K562 (cell line): ENCODE results near the gene NUP153. TPM values are rescaled to one million over a fixed set of nuclear protein-coding genes. Genes with fewer than 3 reads are reported as not detected.

ENCODE experiments used
- CREBBP ChIP-seq: IDR thresholded peaks from one replicate; pipeline ENCODE4 v1.6.1; 2012; ENCODE audit warnings: low read depth, mild to moderate bottlenecking, control low read depth, inconsistent platforms, low read length
- ESRRA ChIP-seq: fragments of 450-650 bp; IDR thresholded peaks from 2 replicates; pipeline ENCODE4 v1.6.1; 2014; ENCODE audit warnings: low read depth, mild to moderate bottlenecking, moderate library complexity, borderline replicate concordance
- JUND ChIP-seq, 2 experiments: IDR thresholded peaks; 2 replicates in 1 of 2; 3 replicates in 1 of 2; pipeline ENCODE4 v1.6.1; 2011; ENCODE audit warnings: borderline replicate concordance in 2 of 2, low read depth in 2 of 2, low read length in 2 of 2, improper control_type of control experiment in 1 of 2, missing biosample characterization in 1 of 2, missing genetic modification characterization in 1 of 2, missing genetic modification reagents in 1 of 2
- SMARCB1 ChIP-seq: IDR thresholded peaks from 2 replicates; pipeline ENCODE4 v1.6.1; 2011; ENCODE audit warnings: improper control_type of control experiment, low read depth; ENCODE audit not compliant: insufficient read length
- SMARCC2 ChIP-seq: fragments of 450-650 bp; IDR thresholded peaks from 2 replicates; pipeline ENCODE4 v1.6.1; 2017; ENCODE audit warnings: antibody characterized with exemption, moderate library complexity, mild to moderate bottlenecking, low read depth
- TBL1XR1 ChIP-seq, 2 experiments: IDR thresholded peaks; 2 replicates each; pipeline ENCODE4 v1.6.1; 2012; ENCODE audit warnings: improper control_type of control experiment in 2 of 2, low read length in 2 of 2, mild to moderate bottlenecking in 1 of 2
- TBP ChIP-seq: optimal IDR thresholded peaks from 2 replicates; pipeline ENCODE3; 2011; ENCODE audit warnings: low read depth, low read length, improper control_type of control experiment
- TCF7 ChIP-seq: sonication (generic); IDR thresholded peaks from 2 replicates; pipeline ENCODE4 v1.6.1; 2016; ENCODE audit warnings: antibody characterized with exemption, borderline replicate concordance
- polyA plus RNA-seq, 8 experiments: library from polyadenylated mRNA; depleted of rRNA in 4 of 8; stranded (reverse) in 5 of 8; unstranded in 3 of 8; fragments of >200 nt; fragmentation: Nextera tagmentation in 2 of 8; fragmentation: Illumina TruSeq in 1 of 8; extraction: Ambion mirVana in 2 of 8; extraction: Trizol in 1 of 8; gene quantifications; 2 replicates each; pipeline versions ENCODE4 v1.2.1 to v1.2.3, GENCODE V29; 2011 to 2014; ENCODE audit warnings: inconsistent platforms in 1 of 8, missing spikeins in 1 of 8
- total RNA-seq, 7 experiments: library from RNA; depleted of rRNA in 6 of 7; stranded (reverse); fragments of >200 nt in 6 of 7; fragmentation: Illumina TruSeq in 2 of 7; extraction: Trizol in 2 of 7; gene quantifications; 2 replicates each; pipeline versions ENCODE4 v1.2.1 to v1.2.3, GENCODE V29; 2011 to 2021; ENCODE audit warnings: low replicate concordance in 1 of 7
- TF ChIP-seq, protein P1 (sequence below), 2 experiments: IDR thresholded peaks in 1 of 2; conservative IDR thresholded peaks in 1 of 2; 2 replicates each; pipeline ENCODE4 v1.6.1; 2016; ENCODE audit warnings: low read depth in 2 of 2, mild to moderate bottlenecking in 1 of 2, missing compliant biosample characterization in 1 of 2, missing genetic modification characterization in 1 of 2, moderate library complexity in 1 of 2
- TF ChIP-seq, protein P2 (sequence below): IDR thresholded peaks from 2 replicates; pipeline ENCODE4 v1.6.1; 2014; ENCODE audit warnings: antibody characterized with exemption
- TF ChIP-seq, protein P3 (sequence below): fragments of 250-450 bp; sonication (Bioruptor Pico); IDR thresholded peaks from 2 replicates; pipeline ENCODE4 v1.5.0; 2020; ENCODE audit warnings: mild to moderate bottlenecking, borderline replicate concordance
- TF ChIP-seq, protein P4 (sequence below): fragments of 150-350 bp; IDR thresholded peaks from 2 replicates; pipeline ENCODE4 v1.6.1; 2014; ENCODE audit warnings: low read depth, mild to moderate bottlenecking, low read length, borderline replicate concordance

Gene NUP153
- total and polyA plus RNA-seq, 9 of the 15 experiments (the other 6 are each of a cell fraction or from before 2014, with no cell fraction given) = 21.9 to 110 (median 84.8) TPM

DNA sequence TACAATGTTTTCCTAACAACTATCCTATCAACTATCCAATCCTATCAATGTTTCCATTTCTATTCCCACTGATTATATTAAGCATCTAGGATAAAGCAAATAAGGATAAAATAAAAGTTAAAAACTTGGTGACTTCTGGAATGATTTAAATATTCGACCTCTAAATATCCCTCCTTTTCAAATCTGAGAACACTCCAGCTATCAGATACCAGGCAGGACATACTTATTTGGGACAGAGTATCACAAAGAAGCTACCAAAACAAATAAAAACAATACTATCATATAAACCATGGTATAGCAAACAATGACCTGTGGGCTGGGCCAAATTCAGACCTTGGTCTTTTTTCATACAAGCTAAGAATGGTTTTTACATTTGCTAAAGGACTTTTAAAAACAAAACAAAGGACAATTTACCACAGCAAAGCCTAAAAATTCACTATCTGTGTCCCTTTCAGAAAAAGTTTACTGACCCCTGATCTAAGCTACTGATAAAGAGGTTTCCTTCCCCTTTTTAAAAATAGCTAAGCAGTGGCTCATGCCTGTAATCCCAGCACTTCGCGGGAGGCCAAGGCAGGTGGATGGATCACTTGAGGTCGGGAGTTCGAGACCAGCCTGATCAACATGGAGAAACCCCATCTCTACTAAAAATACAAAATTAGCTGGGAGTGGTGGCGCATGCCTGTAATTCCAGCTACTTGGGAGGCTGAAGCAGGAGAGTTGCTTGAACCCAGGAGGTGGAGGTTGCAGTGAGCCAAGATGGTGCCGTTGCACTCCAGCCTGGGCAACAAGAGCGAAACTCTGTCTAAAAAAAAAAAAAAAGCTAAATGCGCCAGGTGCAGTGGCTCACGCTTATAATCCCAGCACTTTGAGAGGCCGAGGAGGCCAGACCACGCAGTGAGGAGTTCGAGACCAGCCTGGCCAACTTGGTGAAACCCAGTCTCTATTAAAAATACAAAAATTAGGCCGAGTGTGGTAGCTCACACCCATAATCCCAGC lies 6.0 kb downstream of the NUP153 start (continued):
- peak in 1 of 2 experiments; percentile 76; a peak in 1 of 4 replicates for TF ChIP-seq TBL1XR1 (IDR thresholded peaks at IDR 0.05; ENCODE audit: low read length in 2 of 2)
- TF ChIP-seq, protein P1, sequence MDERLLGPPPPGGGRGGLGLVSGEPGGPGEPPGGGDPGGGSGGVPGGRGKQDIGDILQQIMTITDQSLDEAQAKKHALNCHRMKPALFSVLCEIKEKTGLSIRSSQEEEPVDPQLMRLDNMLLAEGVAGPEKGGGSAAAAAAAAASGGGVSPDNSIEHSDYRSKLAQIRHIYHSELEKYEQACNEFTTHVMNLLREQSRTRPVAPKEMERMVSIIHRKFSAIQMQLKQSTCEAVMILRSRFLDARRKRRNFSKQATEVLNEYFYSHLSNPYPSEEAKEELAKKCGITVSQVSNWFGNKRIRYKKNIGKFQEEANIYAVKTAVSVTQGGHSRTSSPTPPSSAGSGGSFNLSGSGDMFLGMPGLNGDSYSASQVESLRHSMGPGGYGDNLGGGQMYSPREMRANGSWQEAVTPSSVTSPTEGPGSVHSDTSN (CRISPR knock-in tag; IDR thresholded peaks at IDR 0.05; ENCODE audit: low read depth) = no peak
- TF ChIP-seq, protein P1 (tag; conservative IDR thresholded peaks at IDR 0.05; ENCODE audit: low read depth) = no peak
- TF ChIP-seq ESRRA = 0 out of 2 replicates have a peak, but pooled peaks have one; percentile 27
- no peak for TF ChIP-seq TCF7
- TF ChIP-seq TBP = no peak
- TF ChIP-seq, protein P2, sequence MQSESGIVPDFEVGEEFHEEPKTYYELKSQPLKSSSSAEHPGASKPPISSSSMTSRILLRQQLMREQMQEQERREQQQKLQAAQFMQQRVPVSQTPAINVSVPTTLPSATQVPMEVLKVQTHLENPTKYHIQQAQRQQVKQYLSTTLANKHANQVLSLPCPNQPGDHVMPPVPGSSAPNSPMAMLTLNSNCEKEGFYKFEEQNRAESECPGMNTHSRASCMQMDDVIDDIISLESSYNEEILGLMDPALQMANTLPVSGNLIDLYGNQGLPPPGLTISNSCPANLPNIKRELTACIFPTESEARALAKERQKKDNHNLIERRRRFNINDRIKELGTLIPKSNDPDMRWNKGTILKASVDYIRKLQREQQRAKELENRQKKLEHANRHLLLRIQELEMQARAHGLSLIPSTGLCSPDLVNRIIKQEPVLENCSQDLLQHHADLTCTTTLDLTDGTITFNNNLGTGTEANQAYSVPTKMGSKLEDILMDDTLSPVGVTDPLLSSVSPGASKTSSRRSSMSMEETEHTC = no peak
- peak; percentile 48 for TF ChIP-seq SMARCB1
- TF ChIP-seq CREBBP = no peak
- TF ChIP-seq, protein P3, sequence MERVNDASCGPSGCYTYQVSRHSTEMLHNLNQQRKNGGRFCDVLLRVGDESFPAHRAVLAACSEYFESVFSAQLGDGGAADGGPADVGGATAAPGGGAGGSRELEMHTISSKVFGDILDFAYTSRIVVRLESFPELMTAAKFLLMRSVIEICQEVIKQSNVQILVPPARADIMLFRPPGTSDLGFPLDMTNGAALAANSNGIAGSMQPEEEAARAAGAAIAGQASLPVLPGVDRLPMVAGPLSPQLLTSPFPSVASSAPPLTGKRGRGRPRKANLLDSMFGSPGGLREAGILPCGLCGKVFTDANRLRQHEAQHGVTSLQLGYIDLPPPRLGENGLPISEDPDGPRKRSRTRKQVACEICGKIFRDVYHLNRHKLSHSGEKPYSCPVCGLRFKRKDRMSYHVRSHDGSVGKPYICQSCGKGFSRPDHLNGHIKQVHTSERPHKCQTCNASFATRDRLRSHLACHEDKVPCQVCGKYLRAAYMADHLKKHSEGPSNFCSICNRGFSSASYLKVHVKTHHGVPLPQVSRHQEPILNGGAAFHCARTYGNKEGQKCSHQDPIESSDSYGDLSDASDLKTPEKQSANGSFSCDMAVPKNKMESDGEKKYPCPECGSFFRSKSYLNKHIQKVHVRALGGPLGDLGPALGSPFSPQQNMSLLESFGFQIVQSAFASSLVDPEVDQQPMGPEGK (CRISPR knock-in tag) = no peak
- TF ChIP-seq SMARCC2 = peak; percentile 84; the same call in 1 of the 2 replicates
- TF ChIP-seq, protein P4, sequence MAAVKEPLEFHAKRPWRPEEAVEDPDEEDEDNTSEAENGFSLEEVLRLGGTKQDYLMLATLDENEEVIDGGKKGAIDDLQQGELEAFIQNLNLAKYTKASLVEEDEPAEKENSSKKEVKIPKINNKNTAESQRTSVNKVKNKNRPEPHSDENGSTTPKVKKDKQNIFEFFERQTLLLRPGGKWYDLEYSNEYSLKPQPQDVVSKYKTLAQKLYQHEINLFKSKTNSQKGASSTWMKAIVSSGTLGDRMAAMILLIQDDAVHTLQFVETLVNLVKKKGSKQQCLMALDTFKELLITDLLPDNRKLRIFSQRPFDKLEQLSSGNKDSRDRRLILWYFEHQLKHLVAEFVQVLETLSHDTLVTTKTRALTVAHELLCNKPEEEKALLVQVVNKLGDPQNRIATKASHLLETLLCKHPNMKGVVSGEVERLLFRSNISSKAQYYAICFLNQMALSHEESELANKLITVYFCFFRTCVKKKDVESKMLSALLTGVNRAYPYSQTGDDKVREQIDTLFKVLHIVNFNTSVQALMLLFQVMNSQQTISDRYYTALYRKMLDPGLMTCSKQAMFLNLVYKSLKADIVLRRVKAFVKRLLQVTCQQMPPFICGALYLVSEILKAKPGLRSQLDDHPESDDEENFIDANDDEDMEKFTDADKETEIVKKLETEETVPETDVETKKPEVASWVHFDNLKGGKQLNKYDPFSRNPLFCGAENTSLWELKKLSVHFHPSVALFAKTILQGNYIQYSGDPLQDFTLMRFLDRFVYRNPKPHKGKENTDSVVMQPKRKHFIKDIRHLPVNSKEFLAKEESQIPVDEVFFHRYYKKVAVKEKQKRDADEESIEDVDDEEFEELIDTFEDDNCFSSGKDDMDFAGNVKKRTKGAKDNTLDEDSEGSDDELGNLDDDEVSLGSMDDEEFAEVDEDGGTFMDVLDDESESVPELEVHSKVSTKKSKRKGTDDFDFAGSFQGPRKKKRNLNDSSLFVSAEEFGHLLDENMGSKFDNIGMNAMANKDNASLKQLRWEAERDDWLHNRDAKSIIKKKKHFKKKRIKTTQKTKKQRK = no peak
- TF ChIP-seq JUND (IDR thresholded peaks at IDR 0.05; ENCODE audit: borderline replicate concordance, low read depth, low read length) = peak; percentile 63
- peak; percentile 55; the same call in 1 of the 3 replicates for TF ChIP-seq JUND (tag; IDR thresholded peaks at IDR 0.05; ENCODE audit: borderline replicate concordance, low read depth, low read length)
